Mammary epithelial cell (primary cell): ENCODE measurements around the gene WNT5B.

Source experiments
- EZH2 ChIP-seq: IDR thresholded peaks from 2 replicates; pipeline ENCODE4 v1.6.1; 2012; ENCODE audit warnings: low read length, inconsistent platforms, borderline replicate concordance
- TF ChIP-seq, protein P1 (sequence below), 2 donors: IDR thresholded peaks in 1 of 2; conservative IDR thresholded peaks in 1 of 2; 2 replicates each; pipeline ENCODE4 v1.5.1; 2011 to 2012; ENCODE audit warnings: inconsistent platforms in 2 of 2, low read length in 2 of 2, mild to moderate bottlenecking in 2 of 2, control low read depth in 1 of 2, low read depth in 1 of 2; ENCODE audit not compliant: insufficient read depth in 1 of 2; ENCODE audit errors: extremely low read depth in 1 of 2

DNA sequence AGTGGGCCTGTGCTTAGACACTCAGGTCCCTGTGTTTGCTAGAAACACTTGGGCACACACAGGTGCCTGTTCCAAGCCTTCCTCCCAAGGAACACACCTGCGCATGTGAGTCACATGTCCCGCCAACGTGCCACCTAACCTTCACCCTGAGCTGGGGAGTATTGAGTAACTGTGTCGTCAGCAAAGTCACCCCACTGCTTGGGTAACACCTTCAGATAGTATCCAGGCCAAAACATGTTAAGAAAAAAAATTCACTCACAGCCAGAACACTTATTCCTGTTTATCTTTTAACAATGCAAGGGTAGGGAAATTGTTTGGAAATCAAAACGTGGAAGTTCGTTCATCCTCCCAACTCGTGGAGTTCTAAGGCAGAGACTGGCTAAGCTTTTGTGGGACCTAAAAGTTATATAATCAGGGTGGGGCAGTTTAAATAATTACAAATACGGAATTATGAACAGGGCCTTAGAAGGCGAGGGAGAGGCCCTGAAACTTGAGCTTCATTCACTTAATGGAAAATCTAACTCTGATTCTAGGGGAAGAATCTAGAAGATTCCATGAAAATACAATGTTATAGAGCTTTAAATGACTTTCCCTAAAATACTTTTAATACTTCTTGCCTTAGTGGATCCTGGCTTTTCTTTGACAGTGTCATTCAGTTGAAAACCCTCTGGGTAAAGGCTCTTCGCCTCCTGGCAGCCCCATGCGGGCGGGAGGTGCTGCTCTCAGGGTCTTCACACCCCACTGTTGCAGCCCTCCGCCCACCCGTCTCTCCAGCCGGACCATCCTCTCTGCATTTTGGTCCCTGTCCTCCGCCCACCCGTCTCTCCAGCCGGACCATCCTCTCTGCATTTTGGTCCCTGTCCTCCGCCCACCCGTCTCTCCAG is 31.5 kb downstream of the WNT5B start:
- TF ChIP-seq, protein P1, sequence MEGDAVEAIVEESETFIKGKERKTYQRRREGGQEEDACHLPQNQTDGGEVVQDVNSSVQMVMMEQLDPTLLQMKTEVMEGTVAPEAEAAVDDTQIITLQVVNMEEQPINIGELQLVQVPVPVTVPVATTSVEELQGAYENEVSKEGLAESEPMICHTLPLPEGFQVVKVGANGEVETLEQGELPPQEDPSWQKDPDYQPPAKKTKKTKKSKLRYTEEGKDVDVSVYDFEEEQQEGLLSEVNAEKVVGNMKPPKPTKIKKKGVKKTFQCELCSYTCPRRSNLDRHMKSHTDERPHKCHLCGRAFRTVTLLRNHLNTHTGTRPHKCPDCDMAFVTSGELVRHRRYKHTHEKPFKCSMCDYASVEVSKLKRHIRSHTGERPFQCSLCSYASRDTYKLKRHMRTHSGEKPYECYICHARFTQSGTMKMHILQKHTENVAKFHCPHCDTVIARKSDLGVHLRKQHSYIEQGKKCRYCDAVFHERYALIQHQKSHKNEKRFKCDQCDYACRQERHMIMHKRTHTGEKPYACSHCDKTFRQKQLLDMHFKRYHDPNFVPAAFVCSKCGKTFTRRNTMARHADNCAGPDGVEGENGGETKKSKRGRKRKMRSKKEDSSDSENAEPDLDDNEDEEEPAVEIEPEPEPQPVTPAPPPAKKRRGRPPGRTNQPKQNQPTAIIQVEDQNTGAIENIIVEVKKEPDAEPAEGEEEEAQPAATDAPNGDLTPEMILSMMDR (conservative IDR thresholded peaks at IDR 0.05 in 1 of 2, IDR thresholded peaks at IDR 0.05 in 1 of 2; ENCODE audit: extremely low read depth in 1 of 2, insufficient read depth in 1 of 2, low read depth in 1 of 2, low read length in 2 of 2) = no peak
- no peak for TF ChIP-seq EZH2
